ENCODE data around the gene PPIE.

PPIE gene

DNA sequence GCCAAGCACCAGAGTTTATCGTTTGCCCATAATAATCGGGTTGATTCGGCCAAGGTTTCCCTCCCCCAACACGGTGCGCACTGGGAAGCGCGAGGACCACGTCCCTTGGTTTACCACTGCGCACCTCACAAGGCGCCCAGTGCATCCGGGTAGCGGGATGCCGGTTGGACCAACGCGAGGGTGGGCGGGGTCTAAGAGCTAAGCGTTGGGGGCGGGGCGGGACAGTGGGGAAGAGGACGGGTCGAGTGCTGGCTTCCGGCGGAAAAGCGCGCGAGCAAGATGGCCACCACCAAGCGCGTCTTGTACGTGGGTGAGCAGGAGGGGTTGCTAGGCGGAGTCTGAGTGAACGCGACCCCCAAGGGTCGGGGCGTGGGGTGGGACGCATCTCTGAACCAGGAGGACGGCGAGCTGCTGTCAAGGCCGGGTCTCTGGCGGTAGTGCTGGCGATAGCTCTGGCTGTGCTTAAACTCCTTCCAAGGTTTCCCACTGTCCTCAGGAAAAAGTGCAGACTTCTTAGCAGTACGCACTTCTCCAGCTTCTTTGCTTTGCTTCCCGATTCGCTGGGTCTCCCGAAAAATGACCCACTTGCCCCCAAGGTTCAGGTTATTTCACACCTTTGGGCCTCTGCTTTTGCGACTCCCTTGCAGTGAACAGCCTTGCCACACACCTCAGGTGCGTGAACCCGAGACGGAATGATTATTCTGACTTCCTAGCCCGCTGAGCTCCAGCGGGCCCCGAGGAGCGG is at the start of gene PPIE:
PPIE (plus strand) TSS at position 261 of the 745 bp plus-strand sequence; CDS start at position 280, 19 bp downstream.
- Histone ChIP-seq H3K4me3 (peak within 1 kb of the TSS; percentile 68 to 80 (median 75)), H3K27ac (peak within 1 kb of the TSS in 20 of 21 experiments; percentile 53 to 89 (median 80))

DNA sequence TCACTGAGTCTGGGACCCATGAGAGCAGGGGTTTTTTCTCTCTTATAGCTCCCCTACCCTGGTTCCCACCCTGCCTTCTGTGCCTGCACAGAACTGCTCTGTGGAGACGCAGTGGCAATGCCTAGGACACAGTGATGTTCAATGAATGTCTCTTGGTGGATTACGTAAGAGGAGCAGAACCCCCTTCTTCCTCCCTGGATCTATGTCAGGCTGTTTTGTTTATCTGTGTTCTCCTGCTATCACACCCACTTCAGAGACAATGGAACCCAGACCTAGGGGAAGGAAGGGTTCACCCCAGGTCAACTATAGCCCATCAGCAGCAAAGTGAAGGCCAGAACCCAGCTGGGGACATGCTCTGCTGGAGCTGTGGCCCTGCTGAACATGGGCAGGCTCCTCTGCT is 49.5 kb upstream of the PPIE start:
- Histone ChIP-seq H3K4me3 (no peak overlapping the region), H3K27ac (no peak overlapping the region)

DNA sequence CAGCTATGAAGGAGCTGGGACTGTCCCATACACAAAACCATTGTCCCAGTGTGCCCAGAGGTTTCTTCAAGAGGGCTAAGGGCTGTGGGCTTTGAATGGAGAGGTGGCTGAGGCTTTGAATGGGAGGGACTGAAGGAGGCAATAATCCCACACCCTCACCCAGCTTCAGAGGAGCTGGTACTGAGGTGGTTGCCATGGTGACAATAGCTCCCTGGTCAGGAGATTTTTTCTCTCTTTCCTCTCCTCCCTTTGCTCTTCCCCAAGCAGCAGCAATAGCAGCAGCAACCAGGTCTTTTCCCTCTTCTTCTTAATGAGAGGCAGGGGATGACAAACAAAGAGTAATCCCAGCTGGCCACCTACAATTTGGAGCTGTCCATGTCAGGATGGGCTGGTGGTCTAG is 49.0 kb upstream of the PPIE start:
- Histone ChIP-seq H3K27ac (no peak overlapping the region), H3K4me3 (no peak overlapping the region)

DNA sequence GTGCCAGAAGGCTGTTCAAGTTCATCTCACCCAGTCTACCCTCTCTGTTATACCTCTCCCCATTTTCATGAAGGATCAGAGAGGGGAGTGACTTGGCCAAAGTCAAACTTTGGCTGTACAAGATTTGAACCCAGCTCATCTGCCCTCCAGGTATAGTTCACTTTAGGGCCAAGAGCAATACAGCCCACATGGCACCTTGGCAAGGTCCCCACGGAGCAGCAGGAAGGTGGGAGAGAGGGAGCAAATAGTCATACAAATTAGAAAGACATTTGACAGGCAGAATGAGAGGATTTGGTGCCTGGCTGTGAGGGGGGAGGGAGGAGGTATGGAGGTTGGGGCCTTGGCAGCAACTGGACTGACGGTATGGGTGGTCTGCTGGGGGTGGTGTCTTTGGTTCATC is 48.5 kb upstream of the PPIE start:
- no peak overlapping the region for H3K27ac ChIP-seq

DNA sequence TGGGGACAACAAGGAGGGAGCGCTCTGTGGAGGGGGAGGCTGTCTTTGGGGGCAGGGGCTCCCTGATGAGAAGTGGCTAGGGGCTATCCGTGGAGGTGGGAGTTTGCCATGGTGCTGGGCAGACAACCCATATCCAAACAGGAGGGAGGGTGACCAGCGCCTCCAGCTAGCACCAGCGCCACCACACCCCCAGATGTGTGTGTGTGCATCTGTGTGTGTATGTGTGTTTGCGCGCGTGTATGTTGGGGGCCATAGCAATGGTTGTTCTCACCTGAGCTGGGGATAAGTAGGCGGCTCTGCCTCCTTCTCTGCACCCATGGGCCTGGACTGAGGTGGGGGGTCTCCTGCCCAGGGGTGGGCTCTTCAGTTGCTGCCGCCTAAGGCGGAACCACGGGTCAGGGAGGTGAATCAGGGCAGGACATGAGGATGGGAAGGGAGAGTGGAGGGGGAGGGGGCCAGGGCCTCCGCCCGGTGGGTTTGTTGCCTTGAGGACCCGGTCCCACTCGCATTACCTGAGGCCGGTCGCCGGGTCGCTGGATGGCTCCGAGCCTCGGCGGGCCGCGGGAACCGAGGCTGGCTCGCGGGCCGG is 47.8 kb upstream of the PPIE start:
- H3K4me3 ChIP-seq: peak overlapping the region; percentile 0 to 33 (median 25)
- H3K27ac ChIP-seq: no peak overlapping the region

More for the DNA sequence above, 48.5 kb upstream of the PPIE start:
- no peak overlapping the region for H3K4me3 ChIP-seq

DNA sequence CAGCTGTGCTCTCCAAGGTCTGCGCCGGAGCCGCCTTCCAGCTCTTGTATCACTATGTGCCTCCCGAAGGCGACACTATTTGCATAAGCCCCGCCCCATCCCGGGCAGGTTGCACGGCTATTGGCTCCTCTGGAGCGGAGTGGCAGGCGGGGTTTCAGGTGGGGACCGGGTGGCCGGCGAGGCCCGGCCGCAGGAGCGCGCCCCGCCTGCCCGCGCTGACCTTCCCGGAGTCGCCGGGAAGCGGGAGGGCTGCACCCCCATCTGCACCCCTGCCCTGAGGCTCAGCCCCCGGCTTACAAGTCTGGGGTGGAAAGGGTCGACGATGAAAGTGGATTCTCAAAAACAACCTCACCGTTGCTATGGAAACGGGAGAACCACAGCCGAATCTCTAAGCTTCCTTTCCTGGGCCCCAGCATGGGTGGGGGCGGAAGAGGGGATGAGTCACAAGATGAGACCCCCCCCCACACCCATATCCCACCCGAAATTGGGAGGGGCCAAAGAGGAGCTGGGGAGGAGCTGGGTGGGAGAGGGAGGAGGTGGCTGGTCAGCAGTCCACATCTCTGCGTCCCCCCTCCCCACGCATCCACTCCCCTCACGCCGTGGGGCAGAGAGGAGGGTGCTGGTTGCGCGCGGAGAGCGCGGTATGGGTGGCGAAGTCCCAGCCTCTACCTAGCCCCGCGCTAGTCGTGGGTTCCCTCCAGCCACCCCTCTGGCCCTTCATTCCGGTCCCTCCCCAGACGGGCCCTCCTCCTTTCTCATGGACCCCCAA is 47.1 kb upstream of the PPIE start, which contains the start of gene HPCAL4:
HPCAL4 (minus strand) TSS at position 51 of the 769 bp plus-strand sequence. CDS start 6,830 bp downstream, outside the sequence.
- Histone ChIP-seq H3K4me3 (peak within 1 kb of the TSS; percentile 0 to 33 (median 25)), H3K27ac (no peak within 1 kb of the TSS)

DNA sequence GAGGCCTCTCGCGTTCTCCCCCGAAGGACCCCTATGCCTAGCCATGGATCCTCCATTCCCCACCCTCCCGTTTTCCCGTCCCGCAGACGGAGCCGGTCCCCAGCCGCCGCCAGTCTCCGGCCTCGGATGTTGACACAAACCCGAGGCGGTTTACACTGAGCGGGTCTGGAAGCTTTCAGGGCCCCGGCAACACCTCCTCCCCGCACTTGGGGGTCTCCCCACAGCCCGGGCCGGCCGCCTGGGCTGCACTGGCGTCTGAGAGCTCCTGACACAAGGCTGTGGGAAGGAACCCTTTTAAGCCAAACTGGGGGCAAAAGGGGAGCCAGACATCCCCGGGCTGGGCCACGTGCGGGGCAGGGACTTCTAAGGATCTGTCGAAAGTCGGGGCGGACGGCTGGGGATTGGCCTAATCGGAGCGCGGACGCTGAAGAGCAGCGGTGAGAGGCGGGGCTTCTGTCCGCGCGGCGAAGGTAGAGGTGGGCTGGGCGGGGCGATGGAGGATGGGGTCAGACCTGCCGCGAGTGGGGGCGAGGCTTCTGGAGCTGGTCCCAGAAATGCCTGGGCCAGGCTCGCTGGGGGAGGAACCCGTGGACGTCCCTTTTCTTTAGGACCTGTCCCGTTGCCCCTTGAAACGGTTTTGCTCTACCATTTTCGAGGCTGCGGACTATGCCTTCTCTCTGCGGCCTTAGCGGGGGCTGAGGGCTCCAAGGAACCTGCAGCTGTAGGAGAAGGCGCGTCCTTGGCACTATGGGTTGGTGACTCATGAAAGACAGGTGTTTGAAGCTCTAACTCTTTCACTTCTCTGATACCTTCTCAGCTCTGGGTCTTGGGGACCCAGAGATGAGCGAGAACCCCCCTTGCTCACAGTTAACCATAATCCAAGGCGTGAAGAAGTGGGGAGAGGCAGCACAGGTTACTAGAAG is 46.3 kb upstream of the PPIE start:
- peak overlapping the region in 4 of 7 experiments; percentile 0 to 31 (median 26) for H3K4me3 ChIP-seq
- H3K27ac ChIP-seq: no peak overlapping the region

DNA sequence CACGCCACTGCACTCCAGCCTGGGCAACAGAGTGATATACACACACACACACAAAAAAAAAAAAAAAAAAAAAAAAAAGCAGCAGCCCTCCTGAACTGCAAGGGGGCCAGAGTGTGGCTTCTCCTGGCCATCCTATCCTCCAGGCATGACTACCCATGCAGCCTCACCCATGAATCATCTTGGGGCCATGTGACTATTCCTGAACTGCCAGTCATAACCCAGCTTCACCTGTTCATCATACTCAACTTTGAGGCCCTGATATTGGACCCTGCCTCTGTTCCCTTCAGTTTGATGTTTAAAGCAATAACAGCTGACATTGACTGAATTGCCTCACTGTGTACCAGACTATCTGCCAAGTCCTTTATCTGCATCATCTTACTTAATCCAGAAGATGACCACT is 44.7 kb upstream of the PPIE start:
- Histone ChIP-seq H3K27ac (no peak overlapping the region), H3K4me3 (no peak overlapping the region)

DNA sequence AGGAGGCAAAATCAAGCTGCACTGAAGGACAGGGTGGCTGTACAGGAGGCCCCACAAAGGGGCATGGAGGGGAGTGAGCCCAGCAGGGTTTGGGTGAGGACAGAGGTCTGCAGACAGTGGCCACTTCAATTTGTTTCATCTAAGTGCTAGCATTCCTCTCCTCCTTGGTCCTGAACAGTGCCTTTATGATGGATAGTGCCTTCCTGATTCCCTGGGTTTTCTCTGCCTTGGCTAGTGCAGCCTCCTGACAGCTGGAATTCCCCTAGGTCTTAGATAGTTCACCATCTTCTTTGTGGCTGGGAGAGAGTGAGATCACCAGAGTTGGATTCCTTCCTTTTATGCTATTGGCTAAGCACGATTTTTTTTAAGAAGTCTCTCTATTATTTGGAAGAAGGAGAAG is 43.7 kb upstream of the PPIE start:
- no peak overlapping the region for H3K27ac ChIP-seq

DNA sequence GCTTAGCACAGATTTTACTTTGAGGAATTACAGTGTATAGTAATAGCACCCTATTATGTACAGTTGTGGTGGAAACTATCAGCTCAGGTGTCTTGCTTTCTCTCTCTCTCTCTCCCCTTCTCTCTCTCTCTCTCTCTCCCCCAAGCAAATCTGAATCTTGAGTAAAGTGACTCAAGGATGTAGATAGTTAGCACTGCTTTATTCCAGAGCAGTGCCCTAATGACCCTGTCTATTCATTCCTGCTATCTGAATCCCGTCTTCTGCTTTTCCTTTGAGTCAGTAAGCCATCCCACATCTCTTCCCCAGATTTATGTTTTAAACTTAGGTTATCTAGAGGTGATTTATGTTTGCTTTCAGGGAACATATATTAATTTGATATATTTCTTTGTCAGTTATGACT is 42.2 kb upstream of the PPIE start:
- no peak overlapping the region for H3K27ac ChIP-seq
- no peak overlapping the region for H3K4me3 ChIP-seq

More for the DNA sequence above, 43.7 kb upstream of the PPIE start:
- H3K4me3 ChIP-seq: no peak overlapping the region

DNA sequence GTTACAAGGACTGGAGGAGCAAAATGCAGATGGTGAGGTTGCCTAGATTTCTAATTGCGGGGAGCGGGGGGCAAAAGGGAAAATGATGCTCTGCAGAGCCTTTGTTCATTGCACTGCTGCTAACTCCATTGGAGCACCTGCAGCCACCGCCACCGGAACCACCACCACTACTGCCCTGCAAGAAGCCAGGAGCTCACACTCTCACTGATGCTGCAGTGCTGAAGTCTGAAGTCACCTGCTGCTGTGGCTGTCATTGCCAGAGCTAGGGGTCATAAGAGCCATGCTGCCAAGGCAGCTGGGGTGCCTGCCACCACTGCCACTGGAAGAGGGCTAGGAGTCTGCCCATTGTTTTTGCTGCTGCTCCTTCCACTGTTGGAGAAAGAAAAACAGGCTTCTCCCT is 40.1 kb upstream of the PPIE start:
- H3K27ac ChIP-seq: no peak overlapping the region
- no peak overlapping the region for H3K4me3 ChIP-seq

DNA sequence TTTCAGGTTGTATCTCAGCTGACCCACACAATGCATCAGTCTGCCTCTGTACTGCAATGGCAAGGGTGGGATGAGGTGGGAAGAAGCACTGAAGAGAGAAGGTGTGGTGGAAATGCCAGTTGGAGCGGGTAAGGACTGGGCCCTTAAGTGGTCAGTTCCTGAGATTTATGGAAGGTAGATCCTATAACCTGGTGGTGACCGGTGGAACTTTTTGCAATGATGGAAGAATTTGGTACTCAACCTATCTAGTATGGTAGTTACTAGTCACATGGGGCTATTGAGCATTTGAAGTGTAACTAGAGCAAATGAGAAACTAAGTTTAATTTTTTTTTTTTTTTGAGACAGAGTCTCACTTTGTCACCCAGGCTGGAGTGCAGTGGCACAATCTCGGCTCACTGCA is 39.3 kb upstream of the PPIE start:
- Histone ChIP-seq H3K27ac (no peak overlapping the region), H3K4me3 (no peak overlapping the region)

DNA sequence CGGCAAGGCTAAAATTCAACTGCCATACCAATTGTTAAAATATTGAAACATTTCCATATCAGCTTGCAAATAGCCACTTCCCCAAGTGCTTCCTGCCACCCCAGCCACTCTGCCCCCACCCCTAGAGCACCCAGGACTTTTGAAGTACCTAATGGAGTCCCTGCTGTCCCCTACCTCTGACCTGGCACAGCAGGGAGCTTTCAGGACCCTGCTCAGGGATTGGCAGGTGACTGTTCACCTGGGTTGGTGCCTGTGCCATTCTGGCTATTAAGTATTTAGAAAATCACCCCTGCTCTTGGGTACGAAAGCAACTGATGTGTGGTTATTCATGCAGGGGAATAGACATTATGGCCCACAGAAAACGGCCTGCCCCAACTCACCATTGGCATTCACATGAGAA is 38.3 kb upstream of the PPIE start:
- Histone ChIP-seq H3K4me3 (no peak overlapping the region), H3K27ac (no peak overlapping the region)

DNA sequence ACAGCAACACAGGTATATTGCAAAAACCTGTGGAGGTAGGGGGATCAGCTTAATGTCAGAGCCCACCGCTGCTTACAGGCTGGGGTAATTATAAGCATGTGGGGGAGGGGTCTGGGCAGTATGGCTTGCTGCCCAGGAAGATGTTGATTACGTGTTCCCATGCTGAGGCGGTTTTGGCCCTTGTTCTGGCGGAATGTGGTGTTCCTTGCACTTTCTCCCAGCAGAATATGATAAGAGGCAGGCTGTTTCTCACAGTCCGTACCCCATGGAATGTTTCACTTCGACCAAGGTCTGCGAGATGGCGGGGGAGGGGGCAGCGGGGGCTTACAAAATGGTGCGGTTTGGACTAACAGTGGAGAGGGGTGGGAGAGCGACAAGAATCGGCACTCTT is 37.6 kb upstream of the PPIE start:
- Histone ChIP-seq H3K27ac (no peak overlapping the region), H3K4me3 (no peak overlapping the region)

DNA sequence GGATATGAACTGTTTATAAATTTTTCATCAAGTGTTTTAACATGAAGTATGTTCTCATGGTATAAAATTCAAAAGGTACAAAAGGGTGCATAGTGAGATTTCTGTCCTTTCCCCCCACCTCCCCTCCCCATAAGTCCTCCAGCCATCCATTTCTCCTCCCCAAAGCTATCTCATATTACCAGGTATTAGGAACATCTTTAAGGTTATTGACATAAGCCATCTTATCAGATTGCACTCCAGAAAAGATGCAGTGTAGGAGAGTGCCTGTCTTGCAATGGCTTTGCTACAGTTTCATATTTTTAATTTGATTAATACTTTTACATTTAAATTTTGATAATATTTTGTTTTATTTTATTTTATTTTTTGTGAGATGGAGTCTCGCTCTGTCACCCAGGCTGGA is 33.9 kb upstream of the PPIE start:
- H3K4me3 ChIP-seq: no peak overlapping the region
- H3K27ac ChIP-seq: no peak overlapping the region

DNA sequence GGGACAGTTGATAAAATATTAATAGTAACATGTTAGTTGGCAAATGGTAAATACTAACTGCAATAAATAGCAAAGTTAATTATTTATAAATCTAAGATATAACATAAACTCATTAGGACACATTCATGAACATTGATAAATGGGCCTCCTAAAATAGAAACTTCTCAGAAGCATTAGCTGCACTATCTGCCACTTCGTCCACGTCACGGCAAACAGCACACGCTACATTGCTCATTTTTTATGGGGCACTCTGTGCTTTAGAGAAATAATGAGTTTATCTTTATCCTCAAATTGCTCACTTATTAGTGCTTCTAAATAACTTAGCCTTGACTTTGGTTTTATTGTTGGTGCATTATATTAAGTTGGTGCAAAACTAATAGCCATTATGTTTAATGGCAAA is 31.2 kb upstream of the PPIE start:
- Histone ChIP-seq H3K27ac (no peak overlapping the region), H3K4me3 (no peak overlapping the region)

DNA sequence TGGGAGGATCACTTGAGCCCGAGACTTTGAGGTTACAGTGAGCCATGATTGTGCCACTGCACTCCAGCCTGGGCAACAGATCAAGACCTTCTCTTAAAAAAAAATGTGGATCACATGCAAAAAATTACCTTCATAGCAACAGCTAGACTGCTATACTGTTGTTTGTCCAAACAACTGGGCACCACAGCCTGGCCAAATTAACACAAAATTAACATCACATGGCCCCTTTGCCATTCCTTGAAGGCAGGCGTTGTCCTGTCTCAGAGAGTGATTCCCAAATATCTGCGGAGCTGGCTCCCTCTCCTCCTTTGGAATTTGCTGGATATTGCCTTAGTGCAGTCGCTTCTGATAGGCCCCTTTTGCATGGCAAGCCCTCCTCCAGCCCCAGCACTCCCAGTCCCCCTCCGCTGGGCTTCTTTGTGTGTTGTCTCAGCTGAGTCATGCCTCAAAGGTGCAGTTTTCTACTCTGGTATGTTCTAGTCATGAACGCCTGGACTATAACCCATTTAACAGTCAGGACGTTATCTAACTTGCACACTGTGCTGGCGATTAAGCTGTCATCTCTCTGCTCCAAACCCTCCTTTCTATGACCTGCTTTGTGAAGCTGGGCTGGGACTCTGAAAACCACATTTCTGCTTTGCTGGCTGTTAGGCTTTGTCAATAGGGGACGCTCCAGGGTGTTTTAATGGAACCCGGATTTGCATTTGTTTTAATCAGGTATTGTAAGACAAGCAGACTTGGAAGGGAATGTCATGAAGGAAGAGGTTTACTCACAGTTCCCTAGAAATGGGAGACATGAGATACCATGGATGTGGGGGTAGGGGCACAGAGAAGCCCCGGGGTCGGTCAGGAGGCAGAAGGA is 27.3 kb upstream of the PPIE start:
- no peak overlapping the region for H3K4me3 ChIP-seq

DNA sequence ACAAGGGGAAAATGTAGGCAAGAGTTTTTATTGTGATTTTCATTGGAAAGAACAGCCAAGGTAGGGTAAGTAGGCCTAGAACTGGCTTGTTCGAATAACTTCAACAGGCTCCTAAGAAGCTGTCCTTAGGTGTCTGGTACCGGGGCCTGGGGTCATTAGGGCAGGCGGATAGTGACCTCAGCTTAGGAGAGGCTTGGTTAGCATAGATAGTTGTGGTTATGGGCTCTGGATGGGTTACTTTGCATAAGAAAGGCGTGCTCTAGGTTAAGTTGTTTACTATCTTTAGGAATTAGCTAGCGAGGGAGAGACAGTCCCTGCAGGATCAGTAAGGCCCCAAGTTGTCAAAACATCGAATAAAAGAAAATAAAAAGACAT is 26.7 kb upstream of the PPIE start:
- Histone ChIP-seq H3K27ac (no peak overlapping the region), H3K4me3 (no peak overlapping the region)

More for the DNA sequence above, 27.3 kb upstream of the PPIE start:
- no peak overlapping the region for H3K27ac ChIP-seq

DNA sequence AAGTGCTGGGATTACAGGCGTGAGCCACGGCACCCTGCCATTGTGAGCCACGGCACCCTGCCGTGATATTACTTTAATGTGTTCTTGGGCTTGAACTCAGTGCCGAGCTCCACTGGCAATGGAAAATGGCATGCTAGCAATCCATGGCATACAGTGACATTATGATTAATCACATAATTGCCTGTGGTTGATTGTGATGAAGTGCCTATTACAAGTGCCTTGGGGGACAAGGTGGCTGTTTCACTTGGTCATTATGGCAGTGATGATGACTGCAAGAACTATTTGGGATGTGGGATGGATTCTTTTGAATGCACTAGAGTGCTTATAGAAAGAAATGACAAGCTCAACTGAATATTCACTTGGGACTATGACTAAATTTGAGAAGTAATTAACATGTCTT is 25.1 kb upstream of the PPIE start:
- Histone ChIP-seq H3K4me3 (no peak overlapping the region), H3K27ac (no peak overlapping the region)
